Superior temporal gyrus (tissue), 1 donor: ENCODE measurements around the gene SCFD2.
"Not testable (repeated sequence)": the region's sequence is repeated elsewhere in the genome, so short reads cannot be mapped to it uniquely, and the experiment has no call there.

Experiments
- DNase-seq: peaks from one replicate; pipeline ENCODE4 v3.0.0-alpha.2; 2016; ENCODE audit errors: extremely low spot score

The SCFD2 gene

GRCh38 chr4:53189011-53189410 is 176.8 kb downstream of the SCFD2 start:
- DNase-seq = no peak

GRCh38 chr4:53186714-53187358 is 179.0 kb downstream of the SCFD2 start:
- DNase-seq = no peak

- no peak for DNase-seq
Measured at GRCh38 chr4:53185869-53186585, 179.8 kb downstream of the SCFD2 start.

GRCh38 chr4:53183754-53184153 is 182.1 kb downstream of the SCFD2 start:
- no peak for DNase-seq

DNA sequence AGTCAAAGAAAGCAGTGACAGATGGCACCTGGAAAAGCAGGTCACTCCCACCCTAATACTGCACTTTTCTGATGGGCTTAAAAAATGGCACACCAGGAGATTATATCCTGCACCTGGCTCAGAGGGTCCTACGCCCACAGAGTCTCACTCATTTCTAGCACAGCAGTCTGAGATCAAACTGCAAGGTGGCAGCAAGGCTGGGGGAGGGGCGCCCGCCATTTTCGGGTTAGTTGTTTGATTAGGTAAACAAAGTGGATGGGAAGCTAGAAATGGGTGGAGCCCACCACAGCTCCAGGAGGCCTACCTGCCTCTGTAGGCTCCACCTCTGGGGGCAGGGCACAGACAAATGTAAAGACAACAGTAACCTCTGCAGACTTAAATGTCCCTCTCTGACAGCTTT is 188.1 kb downstream of the SCFD2 start:
- not testable (repeated sequence) for DNase-seq

DNA sequence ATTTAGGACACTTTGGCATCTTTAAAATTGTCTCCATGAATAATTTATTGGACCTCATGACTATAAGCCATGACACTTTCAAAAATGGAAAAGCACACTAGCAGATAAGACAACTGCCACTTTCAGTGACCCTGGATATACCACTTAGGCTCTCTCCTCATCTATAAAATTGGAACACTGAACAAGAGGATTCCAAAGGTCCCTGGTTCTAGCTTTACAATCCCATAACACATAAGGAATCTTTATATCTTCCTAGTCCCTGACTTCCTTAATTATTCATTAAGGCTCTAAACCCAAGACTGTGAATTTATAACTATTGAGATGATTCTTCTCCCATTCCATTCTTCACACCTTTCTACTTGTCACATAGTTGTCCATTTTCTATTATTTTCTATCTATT is 190.2 kb downstream of the SCFD2 start:
- no peak for DNase-seq

DNA sequence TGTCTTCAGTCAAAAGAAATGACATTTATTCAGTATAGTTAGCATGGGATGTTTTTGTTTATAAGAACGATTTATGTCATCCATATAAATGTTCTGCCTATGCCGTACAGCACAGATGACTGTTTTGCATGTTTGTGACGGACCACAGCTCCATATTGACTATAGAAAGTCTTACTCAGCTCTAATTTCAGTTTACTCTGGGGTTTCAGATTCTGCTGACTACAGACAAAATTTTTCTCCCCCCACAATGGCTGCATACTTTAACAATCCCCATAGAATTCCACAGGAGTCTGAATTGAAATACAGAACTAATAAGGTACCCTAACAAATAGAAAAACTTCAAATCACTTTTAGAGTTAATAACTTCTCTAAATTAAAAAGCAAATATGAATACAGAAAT is 191.0 kb downstream of the SCFD2 start:
- no peak for DNase-seq

GRCh38 chr4:53173576-53173975 is 192.3 kb downstream of the SCFD2 start:
- DNase-seq = no peak

DNA sequence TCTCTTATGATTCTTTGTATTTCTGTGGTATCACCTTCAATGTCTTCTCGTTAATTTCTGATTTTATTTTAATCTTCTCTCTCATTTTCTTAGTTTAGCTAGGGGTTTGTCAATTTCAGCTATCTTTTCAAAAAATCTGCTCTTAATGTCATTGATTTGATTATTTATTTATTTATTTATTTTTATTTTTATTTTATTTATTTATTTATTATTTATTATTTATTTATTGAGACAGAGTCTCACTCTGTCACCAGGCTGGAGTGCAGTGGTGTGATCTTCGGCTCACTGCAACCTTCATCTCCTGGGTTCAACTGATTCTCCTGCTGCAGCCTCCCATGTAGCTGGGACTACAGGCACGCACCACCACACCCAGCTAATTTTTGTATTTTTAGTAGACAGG is 194.1 kb downstream of the SCFD2 start:
- DNase-seq = no peak

DNA sequence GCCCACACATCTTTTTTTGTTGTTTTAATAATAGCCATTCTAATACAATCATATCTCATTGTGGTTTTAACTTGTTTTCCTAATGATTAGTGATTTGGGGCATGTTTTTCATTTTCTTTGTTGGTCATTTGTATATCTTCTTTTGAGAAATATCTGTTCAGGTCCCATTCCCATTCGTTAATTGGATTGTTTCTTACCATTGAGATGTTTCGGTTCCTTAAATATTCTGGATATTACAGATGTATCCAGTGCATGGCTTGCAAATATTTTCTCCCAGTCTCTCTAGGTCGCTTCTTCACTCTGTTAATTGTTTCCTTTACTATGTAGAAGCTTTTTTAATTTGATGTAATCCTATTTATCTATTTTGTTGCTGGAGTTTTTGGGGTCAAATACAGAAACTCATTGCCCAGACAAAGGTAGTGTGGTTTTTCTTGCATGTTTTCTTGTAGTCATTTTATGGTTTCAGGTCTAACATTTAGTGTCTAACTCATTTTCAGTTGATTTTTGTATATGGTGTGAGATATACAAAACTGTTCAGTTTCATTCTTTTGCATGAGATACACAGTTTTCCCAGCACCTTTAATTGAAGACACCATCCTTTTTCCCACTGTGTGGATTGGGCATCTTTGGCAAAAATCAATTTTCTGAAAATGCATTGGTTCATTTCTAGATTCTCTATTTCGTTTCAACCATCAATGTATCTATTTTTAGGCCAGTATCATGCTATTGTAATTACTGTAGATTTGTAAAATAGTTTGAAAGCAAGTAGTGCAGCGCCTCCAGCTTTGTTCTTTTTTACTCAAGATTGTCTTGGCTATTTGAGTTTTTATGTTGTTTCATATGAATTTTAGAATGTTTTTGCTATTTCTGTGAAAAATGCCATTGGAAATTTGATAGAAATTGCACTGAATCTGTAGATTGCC is 195.9 kb downstream of the SCFD2 start:
- DNase-seq = no peak

DNA sequence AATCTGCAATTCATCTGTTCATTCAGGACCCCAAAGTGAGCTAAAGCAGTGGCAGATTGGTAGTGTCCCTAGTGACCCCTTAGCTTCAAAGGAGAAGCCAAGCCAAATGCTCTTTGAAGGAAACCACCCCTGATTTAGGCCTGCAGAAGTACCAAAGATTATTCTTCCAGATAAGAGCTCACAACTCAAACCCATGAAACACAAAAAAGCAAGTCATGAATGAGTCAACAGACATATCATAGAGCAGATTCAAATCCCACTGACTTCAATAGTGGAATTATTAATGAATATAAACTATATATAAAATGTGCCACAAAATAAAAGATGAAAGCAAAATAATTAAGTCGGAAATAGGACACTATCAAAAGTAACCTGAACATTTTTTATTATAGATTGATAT is 197.6 kb downstream of the SCFD2 start:
- DNase-seq = no peak

- DNase-seq = no peak
Measured at GRCh38 chr4:53162969-53163368, 202.9 kb downstream of the SCFD2 start.

- DNase-seq = no peak
Measured at GRCh38 chr4:53161787-53162433, 204.0 kb downstream of the SCFD2 start.

- DNase-seq = no peak
Measured at GRCh38 chr4:53161051-53161786, 204.6 kb downstream of the SCFD2 start.

DNA sequence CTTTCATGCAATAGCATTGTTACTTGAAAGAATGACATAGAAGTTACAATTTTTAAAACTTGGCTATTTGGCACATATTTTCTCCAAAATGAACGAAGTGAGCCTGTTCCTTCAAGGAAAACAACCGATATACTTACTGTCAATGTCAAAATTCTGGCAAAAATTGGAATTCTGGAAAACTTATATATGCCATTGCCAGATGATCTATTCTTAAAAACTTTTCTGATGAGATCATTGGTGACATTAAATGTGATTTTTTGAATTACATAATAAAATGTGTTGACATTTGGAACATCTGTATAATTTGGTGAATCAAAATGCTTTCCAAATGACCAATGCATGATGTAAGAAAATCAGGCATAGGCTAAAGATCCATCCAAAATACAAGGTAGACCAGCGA is 209.0 kb downstream of the SCFD2 start:
- DNase-seq = no peak

DNA sequence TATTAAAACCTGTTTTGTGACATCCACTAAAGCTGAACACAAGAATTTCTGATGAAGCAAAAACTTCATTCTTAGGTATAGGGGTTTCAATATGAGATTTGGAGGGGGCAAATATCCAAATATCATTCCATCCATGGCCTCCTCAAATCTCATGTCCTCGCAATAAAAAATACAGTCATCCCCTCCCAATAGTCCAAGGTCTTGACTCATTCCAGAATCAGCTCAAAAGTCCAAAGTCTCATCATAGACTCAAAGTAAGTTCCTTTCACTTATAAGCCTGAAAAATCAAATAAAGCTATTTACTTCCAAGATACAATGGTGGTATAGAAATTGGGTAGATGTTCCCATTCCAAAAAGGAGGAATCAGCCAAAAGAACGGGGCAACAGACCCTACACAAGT is 213.4 kb downstream of the SCFD2 start:
- no peak for DNase-seq

DNA sequence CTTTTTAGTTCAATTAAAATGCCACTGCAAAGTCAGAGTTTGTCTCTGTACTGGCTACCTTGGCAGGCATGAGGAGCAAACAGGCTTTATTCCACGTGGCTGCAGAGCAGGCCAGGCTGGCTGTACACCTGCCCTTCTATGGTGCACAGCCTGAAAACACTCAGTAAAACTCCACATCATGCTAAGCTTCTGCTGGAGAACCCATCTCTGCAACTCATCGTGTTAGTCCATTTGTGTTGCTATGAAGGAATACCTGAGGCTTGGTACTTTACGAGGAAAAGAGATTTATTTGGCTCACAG is 214.4 kb downstream of the SCFD2 start:
- DNase-seq = no peak

GRCh38 chr4:53150631-53151488 is 215.0 kb downstream of the SCFD2 start:
- no peak for DNase-seq

GRCh38 chr4:53147711-53148110 is 218.2 kb downstream of the SCFD2 start:
- DNase-seq = no peak

- DNase-seq = no peak
Measured at GRCh38 chr4:53147197-53147596, 218.7 kb downstream of the SCFD2 start.

GRCh38 chr4:53141308-53141707 is 224.6 kb downstream of the SCFD2 start:
- no peak for DNase-seq
